GM18502 (cell line): ENCODE results near the gene ADCY10.

ENCODE experiments used
- ATAC-seq: cut with Tn5 transposase; IDR thresholded peaks from one replicate; pipeline ENCODE4 v1.9.1; 2021; ENCODE audit warnings: mild to moderate bottlenecking; ENCODE audit not compliant: unreplicated experiment, poor library complexity

The ADCY10 gene

DNA sequence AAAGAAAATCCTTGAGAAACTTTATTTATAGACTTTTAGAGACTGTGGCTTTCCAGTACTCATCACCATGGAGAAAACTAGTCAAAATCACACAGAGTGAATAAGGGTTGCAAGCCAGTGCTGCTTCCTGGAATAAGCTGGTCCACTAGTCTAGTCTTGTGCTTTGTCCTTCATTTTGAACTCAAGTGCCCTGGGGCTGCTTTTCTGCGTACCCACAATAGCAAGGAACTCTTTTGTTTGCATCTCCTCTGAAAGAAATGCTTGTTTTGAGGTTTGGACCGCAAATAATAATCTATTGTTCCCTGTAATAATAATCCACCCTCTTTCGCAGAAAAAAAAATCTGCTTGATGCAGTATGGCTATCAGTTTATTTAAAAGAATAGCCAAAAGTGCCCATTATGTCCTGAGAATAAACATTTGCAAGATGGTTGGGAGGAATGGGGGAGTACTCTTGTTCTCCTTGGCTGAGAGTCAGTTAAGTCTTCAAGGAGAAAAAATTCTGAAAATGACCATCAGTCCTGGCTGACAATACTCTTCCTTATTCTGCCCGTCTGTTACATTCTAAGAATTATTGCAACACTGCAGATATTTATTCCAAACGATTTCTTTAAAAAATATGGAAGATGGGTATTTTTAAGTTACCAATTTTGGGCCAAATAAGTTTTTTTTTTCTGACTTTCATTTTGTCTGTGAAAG is 150.3 kb downstream of the ADCY10 start:
- ATAC-seq = no peak

DNA sequence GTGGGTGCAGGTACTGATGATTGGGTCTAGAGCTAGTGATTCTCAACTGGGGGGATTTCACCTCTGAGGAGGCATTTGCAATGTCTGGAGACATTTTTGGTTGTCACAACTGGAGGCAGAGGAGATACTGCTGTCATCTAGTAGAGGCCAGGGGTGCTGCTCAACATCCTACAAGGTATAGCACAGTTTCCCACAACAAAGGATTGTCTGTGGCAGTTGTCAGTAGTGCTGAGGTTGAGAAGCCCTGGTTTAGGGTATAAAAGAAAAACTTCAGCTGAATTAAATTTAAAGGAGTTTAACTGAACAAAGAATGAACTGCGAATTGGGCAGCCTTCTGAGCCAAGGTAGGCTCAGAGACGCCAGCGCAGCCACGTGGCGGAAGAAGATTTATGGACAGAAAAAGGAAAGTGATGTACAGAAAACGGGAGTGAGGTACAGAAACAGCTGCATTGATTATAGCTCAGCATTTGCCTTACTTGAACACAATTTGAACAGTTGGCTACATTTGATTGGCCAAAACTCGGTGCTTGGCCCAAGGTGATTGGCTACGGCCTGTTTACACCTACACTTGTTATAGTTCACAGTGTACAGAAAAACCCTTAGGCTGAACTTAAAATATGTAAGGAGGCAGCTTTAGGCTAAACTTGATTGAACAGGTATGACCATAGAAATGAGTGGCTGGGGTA is 151.7 kb downstream of the ADCY10 start:
- no peak for ATAC-seq

DNA sequence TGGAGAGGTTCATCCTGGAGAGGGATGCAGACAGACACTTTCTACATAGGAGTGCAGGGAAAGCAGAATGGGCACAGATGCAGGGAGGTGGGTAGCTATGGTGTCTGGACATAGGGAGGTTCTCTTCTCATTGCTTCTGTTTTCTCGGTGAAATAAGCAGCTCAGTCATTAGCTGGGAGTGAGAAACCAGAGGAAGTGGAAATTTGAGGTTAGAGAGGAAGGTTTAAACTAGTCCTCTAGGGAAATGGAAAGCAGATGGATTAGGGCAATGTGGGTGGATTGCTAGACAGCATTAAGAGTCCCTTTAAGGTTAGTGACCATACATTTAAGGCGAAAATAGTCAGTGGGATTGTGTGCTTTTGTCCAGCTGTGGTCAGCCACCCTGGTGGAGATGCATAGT is 152.5 kb downstream of the ADCY10 start:
- ATAC-seq = no peak
